GM18502 (cell line): Measurements from ENCODE around the gene OPN4.

ENCODE experiments used
- ATAC-seq: cut with Tn5 transposase; IDR thresholded peaks from one replicate; pipeline ENCODE4 v1.9.1; 2021; ENCODE audit warnings: mild to moderate bottlenecking; ENCODE audit not compliant: unreplicated experiment, poor library complexity

OPN4 gene

GRCh38 chr10:86715156-86715795 lies 60.9 kb downstream of the OPN4 start:
- no peak for ATAC-seq

- ATAC-seq = no peak
Measured at GRCh38 chr10:86715836-86716235, 61.5 kb downstream of the OPN4 start.
